Panc1 (cell line): ENCODE measurements around the gene MLLT10. TPM values are rescaled to one million over a fixed set of nuclear protein-coding genes. Genes with fewer than 3 reads are reported as not detected.

Source experiments
- ATAC-seq: fragments of 200-7000 bp; cut with Tn5 transposase; 2 replicates; pipeline ENCODE4 v1.9.1; 2020; ENCODE audit warnings: mild to moderate bottlenecking, moderate library complexity
- BruUV-seq: library from RNA; stranded (reverse); fragments of 400-500 nt; replicated peaks from 2 replicates; lab custom pipeline; 2021; lab: Mats Ljungman, UMichigan
- CTCF ChIA-PET: fragments of 300-600 bp; sonication (Branson Sonifier 250); formaldehyde crosslinking; loops from one replicate; lab custom pipeline; 2022; ENCODE audit warnings: antibody characterized with exemption; lab: Charles Lee
- POLR2A ChIA-PET: fragments of 300-600 bp; sonication (Branson Sonifier 250); formaldehyde crosslinking; loops from one replicate; lab custom pipeline; 2022; ENCODE audit warnings: antibody characterized with exemption; lab: Charles Lee
- DNase-seq: peaks from one replicate; pipeline ENCODE4 v3.0.0-alpha.2; 2010; ENCODE audit warnings: low read depth, low spot score
- H3K27ac ChIP-seq: 2 replicates; pipeline ENCODE4 v1.5.1; 2011; ENCODE audit warnings: mild to moderate bottlenecking, low read length, inconsistent platforms
- H3K27me3 ChIP-seq: fragments of 200-500 bp; sonication (Bioruptor generic); 2 replicates; pipeline ENCODE4 v1.6.0; 2014; ENCODE audit warnings: low read length, inconsistent platforms; ENCODE audit not compliant: control insufficient read depth, insufficient read depth
- H3K36me3 ChIP-seq: fragments of 200-500 bp; sonication (Bioruptor generic); 2 replicates; pipeline ENCODE4 v1.5.1; 2014; ENCODE audit warnings: inconsistent platforms, mild to moderate bottlenecking, low read length, moderate library complexity; ENCODE audit not compliant: control insufficient read depth, insufficient read depth
- H3K4me1 ChIP-seq: 2 replicates; pipeline ENCODE4 v1.5.1; 2011; ENCODE audit warnings: inconsistent platforms, mild to moderate bottlenecking, low read length, moderate library complexity; ENCODE audit not compliant: control insufficient read depth, insufficient read depth
- H3K4me3 ChIP-seq, 2 experiments: 2 replicates each; pipeline ENCODE4 v1.5.1; 2011 to 2012; ENCODE audit warnings: low read depth in 2 of 2, low read length in 2 of 2, mild to moderate bottlenecking in 2 of 2, inconsistent platforms in 1 of 2, moderate library complexity in 1 of 2
- H3K9me3 ChIP-seq: fragments of 200-500 bp; sonication (Bioruptor generic); 2 replicates; pipeline ENCODE4 v1.5.1; 2014; ENCODE audit warnings: low read depth, mild to moderate bottlenecking, inconsistent platforms, low read length, moderate library complexity; ENCODE audit not compliant: control insufficient read depth, insufficient read depth
- POLR2AphosphoS5 ChIP-seq: IDR thresholded peaks from 2 replicates; pipeline ENCODE4 v1.6.1; 2012; ENCODE audit warnings: mild to moderate bottlenecking, low read depth, low read length, moderate library complexity
- REST ChIP-seq, 2 experiments: IDR thresholded peaks; 2 replicates each; pipeline ENCODE4 v1.6.1; 2011 to 2012; ENCODE audit warnings: low read depth in 2 of 2, control low read depth in 1 of 2, low read length in 1 of 2, mild to moderate bottlenecking in 1 of 2, moderate library complexity in 1 of 2; ENCODE audit not compliant: insufficient read depth in 1 of 2
- SIN3A ChIP-seq: IDR thresholded peaks from 2 replicates; pipeline ENCODE4 v1.6.1; 2012; ENCODE audit warnings: low read depth, mild to moderate bottlenecking, low read length, moderate library complexity, borderline replicate concordance; ENCODE audit not compliant: insufficient read depth
- TCF7L2 ChIP-seq: IDR thresholded peaks from 2 replicates; pipeline ENCODE4 v1.6.1; 2011; ENCODE audit warnings: mild to moderate bottlenecking, low read depth, low read length, inconsistent platforms
- in situ Hi-C: cut with HindIII; loops from 2 replicates; pipeline ENCODE4 v1.10.0; 2016; ENCODE audit warnings: low sequenced_read_pairs, low pct_unique_long_range_greater_than_20kb
- intact Hi-C: fragments of 100-400 bp; cut with micrococcal nuclease; formaldehyde crosslinking; loops from one replicate; pipeline ENCODE4 v1.10.0; 2022; ENCODE audit not compliant: unreplicated experiment
- total RNA-seq: library from RNA; stranded (reverse); gene quantifications from one replicate; pipeline ENCODE4 v1.2.1, GENCODE V29; 2021; ENCODE audit not compliant: unreplicated experiment
- TF ChIP-seq, protein P1 (sequence below): fragments of 450-650 bp; IDR thresholded peaks from 2 replicates; pipeline ENCODE4 v1.5.1; 2017; ENCODE audit warnings: mild to moderate bottlenecking

Gene MLLT10
- total RNA-seq, 1 experiment from 2014 or later, result 33.4 TPM

- in situ Hi-C loops, result no loop called here
- DNase-seq, result no peak
- intact Hi-C loops, result no loop called here
- Histone ChIP-seq H3K27me3 (no peaks in the 10 kb centered on the region), H3K4me3 (no peak overlapping the region), H3K4me1 (no peaks in the 10 kb centered on the region), H3K27ac (no peak overlapping the region), H3K9me3 (no peaks in the 10 kb centered on the region), H3K36me3 (no peaks in the 10 kb centered on the region; the same call in 1 of the 2 replicates)
- CTCF ChIA-PET, result no interaction called here
- POLR2A ChIA-PET, result no interaction called here
- no peak for TF ChIP-seq SIN3A
- no peak for TF ChIP-seq TCF7L2
- TF ChIP-seq POLR2AphosphoS5, result no peak
- TF ChIP-seq, protein P1, sequence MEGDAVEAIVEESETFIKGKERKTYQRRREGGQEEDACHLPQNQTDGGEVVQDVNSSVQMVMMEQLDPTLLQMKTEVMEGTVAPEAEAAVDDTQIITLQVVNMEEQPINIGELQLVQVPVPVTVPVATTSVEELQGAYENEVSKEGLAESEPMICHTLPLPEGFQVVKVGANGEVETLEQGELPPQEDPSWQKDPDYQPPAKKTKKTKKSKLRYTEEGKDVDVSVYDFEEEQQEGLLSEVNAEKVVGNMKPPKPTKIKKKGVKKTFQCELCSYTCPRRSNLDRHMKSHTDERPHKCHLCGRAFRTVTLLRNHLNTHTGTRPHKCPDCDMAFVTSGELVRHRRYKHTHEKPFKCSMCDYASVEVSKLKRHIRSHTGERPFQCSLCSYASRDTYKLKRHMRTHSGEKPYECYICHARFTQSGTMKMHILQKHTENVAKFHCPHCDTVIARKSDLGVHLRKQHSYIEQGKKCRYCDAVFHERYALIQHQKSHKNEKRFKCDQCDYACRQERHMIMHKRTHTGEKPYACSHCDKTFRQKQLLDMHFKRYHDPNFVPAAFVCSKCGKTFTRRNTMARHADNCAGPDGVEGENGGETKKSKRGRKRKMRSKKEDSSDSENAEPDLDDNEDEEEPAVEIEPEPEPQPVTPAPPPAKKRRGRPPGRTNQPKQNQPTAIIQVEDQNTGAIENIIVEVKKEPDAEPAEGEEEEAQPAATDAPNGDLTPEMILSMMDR, result no peak
- TF ChIP-seq REST (IDR thresholded peaks at IDR 0.05; ENCODE audit: insufficient read depth in 1 of 2, low read depth in 2 of 2, low read length in 1 of 2), result no peak
- BruUV-seq, result no TSS peak
- ATAC-seq, result no peak
These were observed 147.1 kb downstream of the MLLT10 start for GRCh38 chr10:21681156-21681555.

- Histone ChIP-seq H3K27ac (no peak overlapping the region), H3K4me1 (no peaks in the 10 kb centered on the region; the same call in 1 of the 2 replicates), H3K9me3 (no peaks in the 10 kb centered on the region), H3K27me3 (no peaks in the 10 kb centered on the region), H3K4me3 (no peak overlapping the region), H3K36me3 (no peaks in the 10 kb centered on the region)
- ATAC-seq, result no peak
- CTCF ChIA-PET, result interaction anchor here (0.6 kb wide), 1 partner anchor 108 kb away, joined by 5 read pairs; no protein-coding TSS in a partner anchor
- in situ Hi-C loops (no loop called here), intact Hi-C loops (no loop called here)
- TF ChIP-seq, protein P1, result no peak
- TF ChIP-seq POLR2AphosphoS5 (no peak), TCF7L2 (no peak), REST (IDR thresholded peaks at IDR 0.05; ENCODE audit: insufficient read depth in 1 of 2, low read depth in 2 of 2, low read length in 1 of 2) (no peak), SIN3A (no peak)
- BruUV-seq, result no TSS peak
- POLR2A ChIA-PET, result no interaction called here
- DNase-seq, result no peak
These were observed 153.4 kb downstream of the MLLT10 start for GRCh38 chr10:21687266-21688008.
